NCI-H774 (cell line): ENCODE measurements around the gene LIMCH1.
A peak's percentile ranks its signal among the peaks of the same experiment; 100 is the strongest.
"Not testable (repeated sequence)": the region's sequence is repeated elsewhere in the genome, so short reads cannot be mapped to it uniquely, and the experiment has no call there.

Experiments used
- DNase-seq: peaks from one replicate; lab custom pipeline; 2025; lab: John Stamatoyannopoulos, UW

Gene LIMCH1

GRCh38 chr4:41538017-41538733 is at the start of gene LIMCH1:
Gene LIMCH1 (plus strand): TSS chr4:41538157. CDS start chr4:41605996, 67,839 bp downstream.
- no peak for DNase-seq

GRCh38 chr4:41491081-41491576 is 46.8 kb upstream of the LIMCH1 start:
- DNase-seq, result not testable (repeated sequence)

- DNase-seq, result no peak
Observed at GRCh38 chr4:41496977-41497376, 41.0 kb upstream of the LIMCH1 start.

- no peak for DNase-seq
Observed at GRCh38 chr4:41498177-41498576, 39.8 kb upstream of the LIMCH1 start.

GRCh38 chr4:41504167-41504818 is 33.7 kb upstream of the LIMCH1 start:
- DNase-seq, result no peak

GRCh38 chr4:41505161-41505661 is 32.7 kb upstream of the LIMCH1 start:
- DNase-seq, result peak; percentile 36

GRCh38 chr4:41506130-41506529 is 31.8 kb upstream of the LIMCH1 start:
- no peak for DNase-seq

- DNase-seq, result no peak
Observed at GRCh38 chr4:41507291-41507947, 30.5 kb upstream of the LIMCH1 start.

- no peak for DNase-seq
Observed at GRCh38 chr4:41509451-41509866, 28.5 kb upstream of the LIMCH1 start.

- no peak for DNase-seq
Observed at GRCh38 chr4:41510179-41510578, 27.8 kb upstream of the LIMCH1 start.

- DNase-seq, result no peak
Observed at GRCh38 chr4:41512136-41512535, 25.8 kb upstream of the LIMCH1 start.

- DNase-seq, result no peak
Observed at GRCh38 chr4:41512596-41512995, 25.4 kb upstream of the LIMCH1 start.

GRCh38 chr4:41514169-41514568 is 23.8 kb upstream of the LIMCH1 start:
- DNase-seq, result no peak

- DNase-seq, result no peak
Observed at GRCh38 chr4:41514766-41515481, 23.0 kb upstream of the LIMCH1 start.

- no peak for DNase-seq
Observed at GRCh38 chr4:41517121-41517520, 20.8 kb upstream of the LIMCH1 start.

GRCh38 chr4:41517747-41518146 is 20.2 kb upstream of the LIMCH1 start:
- DNase-seq, result peak; percentile 46

GRCh38 chr4:41524425-41524824 is 13.5 kb upstream of the LIMCH1 start:
- DNase-seq, result peak; percentile 28

GRCh38 chr4:41525129-41525528 is 12.8 kb upstream of the LIMCH1 start:
- DNase-seq, result no peak

GRCh38 chr4:41526628-41527027 is 11.3 kb upstream of the LIMCH1 start:
- no peak for DNase-seq

- no peak for DNase-seq
Observed at GRCh38 chr4:41528512-41529205, 9.3 kb upstream of the LIMCH1 start.

- DNase-seq, result no peak
Observed at GRCh38 chr4:41530741-41531140, 7.2 kb upstream of the LIMCH1 start.
